HG03103 (cell line): ENCODE results near the gene ARID5A.

Experiments
- ATAC-seq: cut with Tn5 transposase; IDR thresholded peaks from one replicate; pipeline ENCODE4 v1.9.1; 2021; ENCODE audit warnings: low read depth; ENCODE audit not compliant: unreplicated experiment

ARID5A gene

DNA sequence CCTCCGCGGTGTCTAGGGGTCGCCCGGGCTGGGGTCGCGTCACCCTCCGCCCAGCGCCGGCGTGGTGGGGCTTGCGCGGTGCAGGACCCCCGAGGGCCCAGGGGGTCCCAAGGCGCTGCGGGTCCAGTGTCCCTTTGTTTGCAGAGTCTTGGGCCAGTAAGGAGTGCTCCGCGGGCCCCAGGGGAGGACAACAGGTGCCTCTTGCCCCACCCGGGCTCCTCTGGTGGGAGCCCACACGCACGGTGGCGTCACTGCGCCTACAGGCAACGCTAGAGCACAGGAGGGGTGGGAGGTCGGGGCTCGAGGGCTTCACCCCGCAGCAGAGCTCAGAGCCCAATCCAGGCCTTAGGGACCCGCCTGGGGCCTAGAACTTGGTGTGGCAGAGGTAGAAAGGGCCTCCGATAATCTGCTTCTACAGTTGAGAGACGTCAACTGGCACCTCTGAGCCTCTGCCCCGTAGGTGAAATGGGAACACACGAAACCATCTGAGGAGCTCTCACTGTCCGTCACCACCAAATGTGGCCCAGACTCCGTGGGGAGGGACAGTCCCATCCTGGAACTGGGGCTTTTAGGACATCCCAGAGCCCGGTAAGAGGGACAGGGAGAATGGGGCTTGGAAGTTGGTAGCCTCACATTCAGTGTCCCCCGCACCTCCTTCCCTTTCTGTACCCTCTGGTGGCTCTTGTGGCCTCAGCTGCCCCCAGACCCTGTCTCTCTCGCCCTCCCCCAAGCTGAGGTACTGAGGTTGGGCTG lies 1.4 kb downstream of the ARID5A start:
- no peak for ATAC-seq

- no peak for ATAC-seq
These were observed 2.1 kb downstream of the ARID5A start for GRCh38 chr2:96538487-96539214.

DNA sequence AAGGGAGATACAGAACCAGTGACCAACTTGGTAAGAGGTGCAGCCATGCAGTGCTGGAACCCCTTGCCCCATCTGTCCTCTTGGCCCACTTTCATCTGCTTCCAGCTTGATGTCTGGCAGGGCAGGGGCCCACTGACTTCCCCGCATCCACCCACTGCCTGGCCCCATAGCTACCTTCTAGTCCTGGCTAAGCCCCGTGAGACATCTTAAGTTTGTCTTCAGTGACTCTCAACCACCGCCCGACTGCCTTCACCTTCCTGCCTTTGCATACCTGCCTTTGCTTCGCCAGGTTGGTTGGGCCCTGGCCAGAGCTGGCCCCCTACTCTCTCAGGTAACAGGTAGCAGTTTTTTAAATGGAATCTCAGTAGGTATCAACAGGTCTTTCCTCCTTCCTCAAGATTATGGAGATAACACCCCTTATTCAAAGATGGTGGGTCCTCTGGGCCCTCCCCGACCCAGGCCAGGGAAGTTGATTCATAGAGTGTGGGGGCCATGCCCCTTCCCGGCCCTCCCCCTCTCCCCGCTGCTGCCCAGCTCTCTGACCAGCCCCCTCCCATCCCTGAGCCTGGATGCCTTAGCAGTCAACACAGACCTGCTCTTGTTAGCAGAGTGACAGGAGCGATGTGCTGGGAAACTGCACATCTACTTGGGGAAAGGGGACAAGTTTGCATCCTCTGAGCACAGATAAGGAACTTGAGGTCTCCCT lies 2.8 kb downstream of the ARID5A start:
- no peak for ATAC-seq

DNA sequence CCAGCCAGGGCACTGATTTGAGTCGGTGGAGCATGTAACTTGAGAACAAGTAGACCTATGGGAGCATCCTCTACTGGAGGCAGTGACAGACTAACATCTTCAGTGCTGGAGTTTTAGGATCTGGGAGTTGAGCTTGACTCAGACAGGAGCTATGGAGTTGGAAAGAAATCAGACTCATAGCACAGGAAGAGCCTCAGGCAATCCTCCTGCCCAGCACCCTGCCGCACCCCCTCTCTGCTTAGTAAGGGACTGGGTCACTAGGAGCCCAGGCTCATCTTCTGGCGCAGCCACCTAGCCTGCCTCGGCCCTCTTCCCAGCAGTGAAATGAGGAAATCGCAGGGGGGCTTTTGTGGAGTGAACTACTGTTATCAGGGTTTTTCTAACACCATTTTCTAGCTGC lies 3.6 kb downstream of the ARID5A start:
- no peak for ATAC-seq

DNA sequence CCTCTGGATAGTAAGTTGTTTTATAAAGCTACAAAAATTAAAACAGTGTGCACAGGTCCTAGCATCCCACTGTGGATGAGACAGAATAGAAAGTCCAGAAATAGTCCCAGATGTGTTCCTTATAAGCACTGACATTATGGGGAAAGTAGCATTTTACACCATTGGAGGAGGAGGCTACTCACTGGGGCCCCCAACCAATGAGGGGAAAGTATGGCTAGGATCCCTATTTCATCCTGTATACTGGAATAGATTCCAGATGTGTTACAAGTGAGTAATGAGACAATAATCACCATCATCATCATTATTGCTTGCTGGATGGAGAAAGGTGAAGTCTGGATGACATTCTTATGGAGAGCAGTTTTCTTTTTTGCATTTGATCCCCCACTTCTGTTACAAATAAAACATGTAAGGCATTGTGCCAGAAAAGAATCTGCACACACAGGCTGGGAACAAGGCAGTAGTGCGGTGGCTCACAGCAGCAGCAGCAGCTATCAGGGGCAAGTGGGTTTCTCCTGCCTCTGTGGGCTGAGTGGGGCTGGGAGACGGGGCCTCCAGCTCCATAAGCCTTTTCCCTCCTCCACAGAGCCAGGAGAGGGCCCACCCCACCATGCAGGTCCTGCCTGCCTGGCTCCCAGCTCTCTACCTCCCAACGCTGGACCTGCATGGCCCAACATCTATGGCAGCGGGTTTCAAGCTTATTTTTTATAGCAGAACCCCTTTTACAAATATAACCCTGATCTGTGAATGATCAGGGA lies 5.0 kb downstream of the ARID5A start:
- ATAC-seq: no peak

- no peak for ATAC-seq
These were observed 5.9 kb downstream of the ARID5A start for GRCh38 chr2:96542357-96542977.

GRCh38 chr2:96546321-96546720 lies 9.8 kb downstream of the ARID5A start:
- ATAC-seq: no peak

DNA sequence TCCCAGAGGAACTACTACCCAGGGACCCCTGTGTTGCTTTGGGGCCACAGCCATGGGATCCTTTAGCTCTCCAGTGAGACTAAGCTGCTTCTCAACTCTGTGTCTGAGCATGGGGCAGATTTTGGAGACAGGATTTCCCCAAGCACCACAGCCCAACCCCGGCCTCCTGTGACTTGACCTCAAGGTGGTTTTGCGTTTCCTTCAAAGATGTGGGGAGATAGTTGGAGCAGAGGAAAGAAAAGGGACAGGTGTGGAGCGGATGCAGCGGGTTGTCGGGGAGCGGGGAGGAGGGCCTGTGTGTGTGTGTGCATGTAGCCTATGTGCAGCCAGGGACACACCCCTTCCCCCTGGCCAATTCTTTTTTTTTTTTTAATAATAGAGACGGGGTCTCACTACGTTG lies 10.2 kb downstream of the ARID5A start:
- ATAC-seq: no peak

- ATAC-seq: no peak
These were observed 10.7 kb downstream of the ARID5A start for GRCh38 chr2:96547203-96547641.

DNA sequence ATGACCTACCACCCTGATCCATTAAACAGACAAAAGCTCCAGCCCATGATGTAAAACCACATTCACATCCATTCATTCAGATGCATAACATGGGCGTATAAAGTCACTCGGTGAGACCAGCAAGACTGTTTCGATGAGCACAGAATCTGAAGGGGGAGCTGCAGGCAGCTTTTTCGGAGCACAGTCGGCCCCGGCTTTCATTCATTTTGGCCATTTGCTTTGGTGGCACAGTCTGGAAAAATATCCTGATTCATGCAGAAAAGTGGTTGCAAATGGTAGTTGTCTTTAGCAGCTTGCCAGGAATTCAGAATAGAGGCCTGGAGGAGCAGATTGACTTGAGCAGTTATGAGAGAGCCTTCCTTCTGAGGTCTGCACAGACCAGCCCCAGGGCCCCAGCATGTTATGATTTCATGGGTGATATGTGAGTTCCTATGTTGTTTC lies 11.2 kb downstream of the ARID5A start:
- ATAC-seq: no peak

DNA sequence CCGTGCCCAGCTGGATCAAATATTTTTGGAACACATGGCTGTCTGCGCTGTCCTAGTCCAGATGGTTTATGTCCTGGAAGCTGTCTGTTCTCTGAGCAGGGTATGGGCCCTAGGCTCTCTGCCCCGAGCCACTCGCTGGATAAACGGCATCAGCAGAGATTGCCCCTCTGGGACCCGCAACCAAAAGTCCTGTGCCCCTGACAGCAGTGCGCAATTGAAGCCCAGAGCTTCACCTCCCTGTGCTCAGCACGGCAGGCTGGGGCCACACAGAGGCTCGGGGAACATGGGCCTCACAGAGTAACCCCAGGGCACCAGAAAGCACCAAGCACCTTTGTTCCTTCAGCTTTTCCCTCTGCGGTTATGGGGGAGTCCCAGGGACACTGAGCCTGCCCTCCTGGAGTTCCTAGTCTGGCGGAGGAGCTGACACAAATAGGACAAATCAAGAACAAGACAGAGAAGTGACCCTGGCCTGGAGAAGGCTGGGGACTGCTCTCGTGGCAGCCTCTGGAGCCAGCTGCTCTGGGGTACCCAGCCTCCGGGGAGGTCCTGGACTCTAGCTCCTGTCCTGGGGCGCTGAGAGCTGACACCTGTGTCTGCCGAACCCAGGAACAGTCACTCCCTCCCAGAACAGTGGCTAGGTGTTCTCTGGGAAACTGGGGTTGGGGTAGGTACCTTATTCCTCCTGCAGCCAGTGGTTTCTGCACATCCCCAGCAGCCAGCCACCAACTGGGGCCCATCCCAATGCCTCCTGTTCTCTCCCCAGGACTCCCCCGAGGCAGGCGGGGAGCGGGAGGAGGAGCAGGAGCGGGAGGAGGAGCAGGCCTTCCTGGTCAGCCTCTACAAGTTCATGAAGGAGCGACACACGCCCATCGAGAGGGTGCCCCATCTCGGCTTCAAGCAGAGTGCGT lies 12.3 kb downstream of the ARID5A start:
- ATAC-seq: no peak

DNA sequence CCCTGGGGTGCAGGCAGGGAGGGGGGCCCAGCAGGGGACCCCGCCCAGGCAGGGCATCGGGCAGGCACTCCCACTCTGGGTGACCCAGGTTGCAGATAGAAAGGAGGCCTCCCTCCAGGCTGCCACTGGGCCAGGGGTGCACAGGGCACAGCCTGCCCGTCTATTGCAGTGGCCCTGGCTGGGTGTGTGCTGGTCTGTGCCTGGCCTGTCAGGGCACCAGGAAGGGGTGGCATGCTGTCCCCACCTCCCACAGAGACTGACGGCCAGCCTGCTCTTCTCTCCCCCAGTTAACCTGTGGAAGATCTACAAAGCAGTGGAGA lies 12.9 kb downstream of the ARID5A start:
- no peak for ATAC-seq

- no peak for ATAC-seq
These were observed 13.6 kb downstream of the ARID5A start for GRCh38 chr2:96549967-96550786.

DNA sequence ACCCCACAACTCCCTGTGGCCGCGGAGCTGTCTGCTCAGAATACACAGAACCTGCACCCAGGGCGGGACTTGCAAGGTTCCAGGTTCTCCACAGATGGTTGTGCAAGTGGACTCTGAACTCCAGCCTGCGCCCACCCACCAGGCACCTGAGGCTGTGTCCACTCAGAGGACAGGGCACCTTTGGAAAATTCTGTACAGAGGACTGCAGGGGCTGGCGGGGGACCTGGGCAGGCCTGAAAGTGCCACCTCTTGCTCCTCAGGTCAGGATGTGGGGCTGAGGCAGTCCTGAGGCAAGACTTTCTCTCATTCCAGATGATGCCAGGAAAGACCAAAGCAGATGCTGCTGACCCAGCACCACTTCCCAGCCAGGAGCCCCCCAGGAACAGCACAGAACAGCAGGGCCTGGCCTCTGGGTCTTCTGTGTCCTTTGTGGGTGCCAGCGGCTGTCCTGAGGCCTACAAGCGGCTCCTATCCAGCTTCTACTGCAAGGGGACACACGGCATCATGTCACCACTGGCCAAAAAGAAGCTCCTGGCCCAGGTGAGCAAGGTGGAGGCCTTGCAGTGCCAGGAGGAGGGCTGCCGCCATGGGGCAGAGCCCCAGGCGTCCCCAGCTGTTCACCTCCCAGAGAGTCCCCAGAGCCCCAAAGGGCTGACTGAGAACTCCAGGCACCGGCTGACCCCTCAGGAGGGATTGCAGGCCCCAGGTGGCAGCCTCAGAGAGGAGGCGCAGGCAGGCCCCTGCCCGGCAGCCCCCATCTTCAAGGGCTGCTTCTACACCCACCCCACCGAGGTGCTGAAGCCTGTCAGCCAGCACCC lies 14.4 kb downstream of the ARID5A start:
- no peak for ATAC-seq

DNA sequence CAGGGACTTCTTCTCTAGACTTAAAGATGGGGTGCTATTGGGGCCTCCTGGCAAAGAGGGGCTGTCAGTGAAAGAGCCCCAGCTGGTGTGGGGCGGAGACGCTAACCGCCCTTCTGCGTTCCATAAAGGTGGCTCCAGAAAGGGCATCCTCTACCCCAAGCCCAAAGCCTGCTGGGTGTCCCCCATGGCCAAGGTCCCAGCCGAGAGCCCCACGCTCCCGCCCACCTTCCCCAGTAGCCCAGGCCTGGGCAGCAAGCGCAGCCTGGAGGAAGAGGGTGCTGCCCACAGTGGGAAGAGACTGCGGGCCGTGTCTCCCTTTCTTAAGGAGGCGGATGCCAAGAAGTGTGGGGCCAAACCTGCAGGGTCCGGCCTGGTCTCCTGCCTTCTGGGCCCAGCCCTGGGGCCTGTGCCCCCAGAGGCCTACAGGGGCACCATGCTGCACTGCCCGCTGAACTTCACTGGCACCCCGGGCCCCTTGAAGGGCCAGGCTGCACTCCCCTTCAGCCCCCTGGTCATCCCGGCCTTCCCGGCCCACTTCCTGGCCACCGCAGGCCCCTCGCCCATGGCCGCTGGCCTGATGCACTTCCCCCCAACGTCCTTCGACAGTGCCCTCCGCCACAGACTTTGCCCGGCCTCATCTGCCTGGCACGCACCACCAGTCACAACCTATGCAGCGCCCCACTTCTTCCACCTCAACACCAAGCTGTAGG lies 15.2 kb downstream of the ARID5A start:
- ATAC-seq: no peak

GRCh38 chr2:96552315-96553175 lies 16.0 kb downstream of the ARID5A start:
- ATAC-seq: no peak
